B cell (primary cell): ENCODE measurements around the gene ADCY2.

Experiments
- CTCF ChIP-seq: fragments of 200-600 bp; IDR thresholded peaks from one replicate; pipeline ENCODE4 v1.8.0; 2022; ENCODE audit warnings: antibody characterized with exemption, mild to moderate bottlenecking
- EZH2 ChIP-seq: IDR thresholded peaks from 2 replicates; pipeline ENCODE4 v1.6.1; 2012; ENCODE audit warnings: borderline replicate concordance, low read depth, mild to moderate bottlenecking, moderate library complexity, low read length; ENCODE audit not compliant: insufficient read depth, poor library complexity, severe bottlenecking

GRCh38 chr5:7577381-7577780 is 181.4 kb downstream of the ADCY2 start:
- TF ChIP-seq CTCF, result no peak
- TF ChIP-seq EZH2, result no peak
